Endothelial cell of umbilical vein (primary cell): Measurements from ENCODE around the gene ITGA2B. TPM values are rescaled to one million over a fixed set of nuclear protein-coding genes. Genes with fewer than 3 reads are reported as not detected.
A peak's percentile ranks its signal among the peaks of the same experiment; 100 is the strongest.

Experiments used
- BruUV-seq: library from RNA; stranded (reverse); fragments of 400-500 nt; replicated peaks from 2 replicates; lab custom pipeline; 2021; lab: Mats Ljungman, UMichigan
- CTCF ChIA-PET: fragments of 300-600, 350-600 bp; sonication (Branson Sonifier 250); formaldehyde crosslinking; loops from one replicate; lab custom pipeline; 2021; ENCODE audit warnings: antibody characterized with exemption, inconsistent platforms; lab: Charles Lee
- POLR2A ChIA-PET: fragments of 300-600, 350-600 bp; sonication (Branson Sonifier 250); formaldehyde crosslinking; loops from one replicate; lab custom pipeline; 2021; ENCODE audit warnings: antibody characterized with exemption, inconsistent platforms; lab: Charles Lee
- DNase-seq: peaks from one replicate; pipeline ENCODE4 v3.0.0-alpha.2; 2011; ENCODE audit warnings: low read depth, low spot score
- FAIRE-seq: peaks from 2 replicates; lab custom pipeline; 2011; peaks lifted over from hg19 to GRCh38; lab: Jason Lieb, UNC
- H2AFZ ChIP-seq: 2 replicates; pipeline ENCODE4 v1.6.0; 2012; ENCODE audit warnings: low read depth, low read length, control low read depth, inconsistent platforms
- H3K27ac ChIP-seq: 2 replicates; pipeline ENCODE4 v1.5.1; 2011; ENCODE audit warnings: low read depth, mild to moderate bottlenecking, control low read depth, low read length, moderate library complexity; ENCODE audit not compliant: insufficient read depth
- H3K27me3 ChIP-seq, 2 experiments: 2 replicates each; pipeline versions ENCODE4 v1.6.0 to v1.6.1; 2011; ENCODE audit warnings: low read length in 2 of 2, mixed read lengths in 1 of 2; ENCODE audit not compliant: control insufficient read depth in 2 of 2, insufficient read depth in 2 of 2
- H3K36me3 ChIP-seq, 2 experiments: 2 replicates in 1 of 2; 3 replicates in 1 of 2; pipeline ENCODE4 v1.5.1; 2011; ENCODE audit warnings: low read length in 2 of 2, mild to moderate bottlenecking in 1 of 2, moderate library complexity in 1 of 2; ENCODE audit not compliant: control insufficient read depth in 2 of 2, insufficient read depth in 2 of 2; ENCODE audit errors: extremely low read depth in 1 of 2
- H3K4me1 ChIP-seq: 3 replicates; pipeline ENCODE4 v1.5.1; 2011; ENCODE audit warnings: mild to moderate bottlenecking, low read length; ENCODE audit not compliant: control insufficient read depth, insufficient read depth; ENCODE audit errors: extremely low read depth
- H3K4me2 ChIP-seq: 2 replicates; pipeline ENCODE4 v1.6.1; 2011; ENCODE audit warnings: low read length, control low read depth, mixed read lengths; ENCODE audit not compliant: insufficient read depth
- H3K4me3 ChIP-seq, 3 experiments: fragments of 200-600 bp in 1 of 3; sonication (generic), shearing (Covaris generic) in 1 of 3; replicated peaks in 1 of 3; 2 replicates each; pipeline ENCODE4 v1.5.1; 2011 to 2016; ENCODE audit warnings: control low read depth in 3 of 3, low read length in 3 of 3, mild to moderate bottlenecking in 2 of 3, inconsistent platforms in 1 of 3, low read depth in 1 of 3, moderate library complexity in 1 of 3; ENCODE audit not compliant: insufficient read depth in 1 of 3
- H3K79me2 ChIP-seq: 2 replicates; pipeline ENCODE4 v1.6.0; 2012; ENCODE audit warnings: low read length, inconsistent platforms; ENCODE audit not compliant: control insufficient read depth, insufficient read depth
- H3K9ac ChIP-seq: replicated peaks from 2 replicates; pipeline ENCODE3; 2011; ENCODE audit warnings: low read length, control low read depth; ENCODE audit not compliant: insufficient read depth; ENCODE audit errors: extremely low read depth
- H3K9me1 ChIP-seq: replicated peaks from 3 replicates; pipeline ENCODE4 v1.6.0; 2011; ENCODE audit warnings: mild to moderate bottlenecking, low read length; ENCODE audit not compliant: control insufficient read depth, insufficient read depth; ENCODE audit errors: extremely low read depth
- H3K9me3 ChIP-seq: replicated peaks from 2 replicates; pipeline ENCODE4 v1.5.1; 2012; ENCODE audit warnings: low read length, inconsistent platforms; ENCODE audit not compliant: control insufficient read depth, insufficient read depth
- H4K20me1 ChIP-seq: replicated peaks from 2 replicates; pipeline ENCODE3; 2011; ENCODE audit warnings: mild to moderate bottlenecking, low read length; ENCODE audit not compliant: control insufficient read depth, insufficient read depth; ENCODE audit errors: extremely low read depth
- EZH2 ChIP-seq: IDR thresholded peaks from 2 replicates; pipeline ENCODE4 v1.6.1; 2012; ENCODE audit warnings: borderline replicate concordance, low read depth, mild to moderate bottlenecking, moderate library complexity, low read length, inconsistent platforms; ENCODE audit not compliant: severe bottlenecking
- GATA2 ChIP-seq: IDR thresholded peaks from 2 replicates; pipeline ENCODE4 v1.7.0; 2011; ENCODE audit warnings: low read depth, mild to moderate bottlenecking, moderate library complexity, mixed read lengths, low read length; ENCODE audit not compliant: insufficient read length, insufficient read depth
- MAX ChIP-seq: IDR thresholded peaks from 2 replicates; pipeline ENCODE4 v1.6.1; 2011; ENCODE audit not compliant: insufficient read depth, insufficient read length
- MYC ChIP-seq: IDR thresholded peaks from one replicate; pipeline ENCODE4 v1.6.1; 2011; ENCODE audit warnings: mild to moderate bottlenecking, low read depth, low read length
- POLR2A ChIP-seq: IDR thresholded peaks from 2 replicates; pipeline ENCODE4 v1.6.1; 2012; ENCODE audit warnings: low read depth, mild to moderate bottlenecking, control low read depth, low read length
- POLR2AphosphoS5 ChIP-seq: IDR thresholded peaks from 2 replicates; pipeline ENCODE4 v1.6.1; 2012; ENCODE audit warnings: low read depth, mild to moderate bottlenecking, control low read depth, low read length, moderate library complexity; ENCODE audit not compliant: insufficient read depth
- dilution Hi-C: fragments of 300-500 bp; cut with MboI; formaldehyde crosslinking; loops from one replicate; pipeline ENCODE4 v1.15.0; 2019; ENCODE audit warnings: low sequenced_read_pairs; ENCODE audit not compliant: extremely low pct_ligation_motif_present
- intact Hi-C: fragments of 100-400 bp; cut with micrococcal nuclease; formaldehyde crosslinking; loops from one replicate; pipeline ENCODE4 v1.10.0; 2022
- polyA plus RNA-seq, 4 experiments: library from polyadenylated mRNA; depleted of rRNA in 3 of 4; stranded (reverse) in 3 of 4; unstranded in 1 of 4; fragments of >200 nt; gene quantifications; 2 replicates each; pipeline versions ENCODE4 v1.2.1 to v1.2.3, GENCODE V29; 2011 to 2012; ENCODE audit warnings: missing spikeins in 1 of 4
- total RNA-seq: library from RNA; stranded (reverse); gene quantifications from 2 replicates; pipeline ENCODE4 v1.2.3, GENCODE V29; 2021
- TF ChIP-seq, protein P1 (sequence below), 2 donors: IDR thresholded peaks; 1 replicate in 1 of 2; 2 replicates in 1 of 2; pipeline ENCODE4 v1.5.1; 2011; ENCODE audit warnings: low read length in 2 of 2, mild to moderate bottlenecking in 2 of 2, moderate library complexity in 2 of 2, control low read depth in 1 of 2, inconsistent platforms in 1 of 2, low read depth in 1 of 2; ENCODE audit not compliant: insufficient read depth in 1 of 2; ENCODE audit errors: extremely low read depth in 1 of 2

The ITGA2B gene
- total and polyA plus RNA-seq, 2 donors (not counting 3 experiments of a cell fraction or from before 2014, with no cell fraction given): 0.26 to 0.82 TPM

DNA sequence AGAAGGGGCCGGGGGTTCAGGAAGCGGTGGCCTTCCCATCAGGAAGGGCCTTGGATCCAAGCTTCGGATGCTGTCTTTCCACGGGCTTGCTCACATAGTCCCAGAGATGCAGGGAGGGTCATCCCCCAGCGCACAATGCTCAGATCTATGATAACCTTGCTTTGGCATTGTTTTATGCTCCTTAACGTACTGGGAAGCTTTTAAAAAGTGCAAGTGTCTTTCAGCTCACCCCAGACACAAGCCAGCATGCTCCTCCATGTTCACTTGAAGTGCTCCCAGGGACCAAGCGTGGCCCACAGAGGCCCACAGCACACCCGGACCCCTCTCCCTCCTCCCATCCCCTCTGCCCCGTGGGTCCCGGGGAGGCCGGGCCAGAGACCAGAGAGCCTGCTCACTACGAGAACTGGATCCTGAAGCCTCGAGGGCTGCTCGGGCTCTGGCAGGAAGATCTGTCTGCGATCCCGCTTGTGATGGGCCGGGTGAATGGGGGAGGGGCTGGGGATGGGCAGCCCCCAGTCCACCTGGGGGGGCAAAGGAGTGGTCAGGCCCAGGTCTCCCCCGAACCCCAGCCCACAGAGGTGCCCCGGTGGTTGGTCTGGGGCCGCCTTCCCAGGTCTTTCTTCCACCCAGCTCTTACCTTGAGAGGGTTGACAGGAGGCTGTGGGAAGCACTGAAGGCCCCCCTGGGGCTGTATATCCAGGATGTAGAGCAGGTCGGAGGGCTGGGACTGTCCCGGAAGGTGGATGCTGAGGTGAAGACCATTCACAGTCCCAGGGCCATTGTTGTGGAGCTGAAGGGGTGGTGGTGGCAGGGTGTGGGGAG, 14.0 kb downstream of the ITGA2B start:
- no peaks in the 10 kb centered on the region for H3K36me3 ChIP-seq
- dilution Hi-C loops: no loop called here
- no peak overlapping the region for H3K9ac ChIP-seq
- BruUV-seq: no TSS peak
- intact Hi-C loops: no loop called here
- H4K20me1 ChIP-seq: no peaks in the 10 kb centered on the region
- H3K9me1 ChIP-seq: no peaks in the 10 kb centered on the region
- FAIRE-seq: peak; percentile 26
- no peaks in the 10 kb centered on the region for H3K9me3 ChIP-seq
- peak overlapping the region; percentile 18 for H2AFZ ChIP-seq
- H3K27me3 ChIP-seq: no peaks in the 10 kb centered on the region
- no peak overlapping the region for H3K27ac ChIP-seq
- H3K4me2 ChIP-seq: no peak overlapping the region
- DNase-seq: no peak
- CTCF ChIA-PET: interaction anchor here (0.7 to 2.9 kb wide), 11 partner anchors 9 to 148 kb away, joined by 3 to 16 read pairs (median 4); partner anchors contain the start of gene FAM171A2
- POLR2A ChIA-PET: no interaction called here
- H3K79me2 ChIP-seq: no peaks in the 10 kb centered on the region
- H3K4me1 ChIP-seq: no peaks in the 10 kb centered on the region
- TF ChIP-seq MAX: no peak
- TF ChIP-seq GATA2: no peak
- TF ChIP-seq POLR2AphosphoS5: no peak
- no peak for TF ChIP-seq MYC
- TF ChIP-seq EZH2: no peak
- no peak for TF ChIP-seq POLR2A
- TF ChIP-seq, protein P1, sequence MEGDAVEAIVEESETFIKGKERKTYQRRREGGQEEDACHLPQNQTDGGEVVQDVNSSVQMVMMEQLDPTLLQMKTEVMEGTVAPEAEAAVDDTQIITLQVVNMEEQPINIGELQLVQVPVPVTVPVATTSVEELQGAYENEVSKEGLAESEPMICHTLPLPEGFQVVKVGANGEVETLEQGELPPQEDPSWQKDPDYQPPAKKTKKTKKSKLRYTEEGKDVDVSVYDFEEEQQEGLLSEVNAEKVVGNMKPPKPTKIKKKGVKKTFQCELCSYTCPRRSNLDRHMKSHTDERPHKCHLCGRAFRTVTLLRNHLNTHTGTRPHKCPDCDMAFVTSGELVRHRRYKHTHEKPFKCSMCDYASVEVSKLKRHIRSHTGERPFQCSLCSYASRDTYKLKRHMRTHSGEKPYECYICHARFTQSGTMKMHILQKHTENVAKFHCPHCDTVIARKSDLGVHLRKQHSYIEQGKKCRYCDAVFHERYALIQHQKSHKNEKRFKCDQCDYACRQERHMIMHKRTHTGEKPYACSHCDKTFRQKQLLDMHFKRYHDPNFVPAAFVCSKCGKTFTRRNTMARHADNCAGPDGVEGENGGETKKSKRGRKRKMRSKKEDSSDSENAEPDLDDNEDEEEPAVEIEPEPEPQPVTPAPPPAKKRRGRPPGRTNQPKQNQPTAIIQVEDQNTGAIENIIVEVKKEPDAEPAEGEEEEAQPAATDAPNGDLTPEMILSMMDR (IDR thresholded peaks at IDR 0.05; ENCODE audit: extremely low read depth in 1 of 2, insufficient read depth in 1 of 2, low read depth in 1 of 2, low read length in 2 of 2): no peak
- no peak overlapping the region for H3K4me3 ChIP-seq
